ENCODE data around the gene ARHGAP26. TPM values are rescaled to one million over a fixed set of nuclear protein-coding genes. Genes with fewer than 3 reads are reported as not detected.

Gene ARHGAP26
- polyA plus RNA-seq, 3 donors: 26.5 to 56.8 (median 28.7) TPM

DNA sequence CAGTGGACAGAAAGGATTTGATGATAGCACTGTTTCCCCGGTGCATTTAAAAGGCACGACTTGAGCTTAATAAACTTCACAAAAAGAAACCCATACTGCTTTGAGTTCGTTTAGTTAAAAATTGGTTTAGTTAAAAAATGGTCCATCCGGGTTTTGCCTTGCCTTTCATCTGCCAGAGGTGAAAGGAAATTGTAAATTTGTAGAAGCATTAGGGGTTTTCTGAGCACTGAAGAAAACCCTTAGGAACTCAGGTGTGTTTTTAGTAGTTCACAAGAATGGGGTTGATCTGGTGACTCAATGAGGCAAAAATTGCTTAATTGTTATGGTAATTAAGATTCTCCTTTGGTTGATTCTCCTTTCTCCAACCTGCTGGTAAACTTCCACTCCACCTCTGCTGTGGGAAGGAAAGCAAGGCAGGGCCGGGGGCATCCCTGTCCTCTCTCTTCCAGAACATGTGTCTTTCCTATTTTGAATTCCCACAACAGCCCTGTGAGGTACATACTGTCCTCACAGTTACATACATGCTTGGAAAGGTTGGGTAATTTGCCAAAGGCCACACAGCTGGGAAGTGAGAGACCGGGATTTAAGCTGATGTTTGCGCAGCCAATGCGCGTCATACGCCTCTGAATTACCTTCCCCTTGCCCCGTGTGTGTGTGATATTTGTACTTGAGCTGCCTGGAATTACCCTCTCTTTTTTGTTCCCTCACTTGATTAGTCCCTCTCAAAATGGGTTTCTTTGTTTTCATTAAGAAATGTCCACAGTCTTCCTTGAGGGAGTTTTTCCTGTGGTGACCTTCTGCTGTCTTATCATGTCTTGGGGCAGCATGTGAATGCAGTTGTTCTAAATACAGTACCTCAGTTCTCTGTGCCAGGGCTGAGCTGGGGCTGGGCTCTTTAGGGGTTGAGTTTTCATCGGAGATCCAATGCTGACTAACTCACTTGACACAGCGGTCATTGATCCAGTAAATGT lies 94.4 kb downstream of the ARHGAP26 start:
- peaks cover 99% of the 10 kb centered on the region for H3K79me2 ChIP-seq (ENCODE audit: insufficient read depth, low read length)
- H3K4me3 ChIP-seq (replicated peaks in 1 of 3; ENCODE audit: low read depth in 2 of 3, low read length in 3 of 3): no peak overlapping the region
- no peaks in the 10 kb centered on the region for H3K36me3 ChIP-seq (replicated peaks in 1 of 2; ENCODE audit: control insufficient read depth in 1 of 2, insufficient read depth in 2 of 2, low read length in 2 of 2)
- peak overlapping the region in 6 of 7 donors; percentile 27 to 85 (median 58) for H3K27ac Mint-ChIP-seq
- no peaks in the 10 kb centered on the region for H3K27me3 Mint-ChIP-seq (ENCODE audit: low read depth in 3 of 3)
- no peaks in the 10 kb centered on the region for H3K9me3 ChIP-seq (replicated peaks in 1 of 2; ENCODE audit: control insufficient read depth in 1 of 2, insufficient read depth in 1 of 2, low read length in 2 of 2)
- H3K9me3 Mint-ChIP-seq: no peaks in the 10 kb centered on the region
- TF ChIP-seq, protein P1, sequence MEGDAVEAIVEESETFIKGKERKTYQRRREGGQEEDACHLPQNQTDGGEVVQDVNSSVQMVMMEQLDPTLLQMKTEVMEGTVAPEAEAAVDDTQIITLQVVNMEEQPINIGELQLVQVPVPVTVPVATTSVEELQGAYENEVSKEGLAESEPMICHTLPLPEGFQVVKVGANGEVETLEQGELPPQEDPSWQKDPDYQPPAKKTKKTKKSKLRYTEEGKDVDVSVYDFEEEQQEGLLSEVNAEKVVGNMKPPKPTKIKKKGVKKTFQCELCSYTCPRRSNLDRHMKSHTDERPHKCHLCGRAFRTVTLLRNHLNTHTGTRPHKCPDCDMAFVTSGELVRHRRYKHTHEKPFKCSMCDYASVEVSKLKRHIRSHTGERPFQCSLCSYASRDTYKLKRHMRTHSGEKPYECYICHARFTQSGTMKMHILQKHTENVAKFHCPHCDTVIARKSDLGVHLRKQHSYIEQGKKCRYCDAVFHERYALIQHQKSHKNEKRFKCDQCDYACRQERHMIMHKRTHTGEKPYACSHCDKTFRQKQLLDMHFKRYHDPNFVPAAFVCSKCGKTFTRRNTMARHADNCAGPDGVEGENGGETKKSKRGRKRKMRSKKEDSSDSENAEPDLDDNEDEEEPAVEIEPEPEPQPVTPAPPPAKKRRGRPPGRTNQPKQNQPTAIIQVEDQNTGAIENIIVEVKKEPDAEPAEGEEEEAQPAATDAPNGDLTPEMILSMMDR (IDR thresholded peaks at IDR 0.05): no peak
- H3K4me1 ChIP-seq (ENCODE audit: control insufficient read depth in 1 of 2, insufficient read depth in 2 of 2, low read length in 2 of 2): peaks cover 17 to 44% of the 10 kb centered on the region in 2 donors
- peaks cover 100% of the 10 kb centered on the region for H4K20me1 ChIP-seq (ENCODE audit: insufficient read depth, low read length)
- H3K27me3 ChIP-seq (ENCODE audit: control insufficient read depth in 2 of 2, insufficient read depth in 2 of 2, low read length in 2 of 2): no peaks in the 10 kb centered on the region
- no peak for DNase-seq
- WGBS (ENCODE audit: insufficient coverage): 80% methylated on average over 1 of the region's 13 CpGs
- H3K4me2 ChIP-seq (replicated peaks; ENCODE audit: extremely low read depth, low read length, poor library complexity, severe bottlenecking): no peak overlapping the region
- no peak overlapping the region for H3K4me3 Mint-ChIP-seq
- H3K4me1 Mint-ChIP-seq: peaks cover 85% of the 10 kb centered on the region
- peak overlapping the region in 1 of 2 donors; percentile 25 for H3K27ac ChIP-seq (ENCODE audit: low read depth in 1 of 2, low read length in 2 of 2)
- no peak overlapping the region for H2AFZ ChIP-seq (ENCODE audit: insufficient read depth, low read depth, low read length, poor library complexity, severe bottlenecking)
- intact Hi-C loops (cut with micrococcal nuclease): no loop called here
- H3K36me3 Mint-ChIP-seq: peaks cover 7 to 39% of the 10 kb centered on the region in 2 donors
- no peak overlapping the region for H3K9ac ChIP-seq (ENCODE audit: insufficient read depth, low read length, poor library complexity, severe bottlenecking)

DNA sequence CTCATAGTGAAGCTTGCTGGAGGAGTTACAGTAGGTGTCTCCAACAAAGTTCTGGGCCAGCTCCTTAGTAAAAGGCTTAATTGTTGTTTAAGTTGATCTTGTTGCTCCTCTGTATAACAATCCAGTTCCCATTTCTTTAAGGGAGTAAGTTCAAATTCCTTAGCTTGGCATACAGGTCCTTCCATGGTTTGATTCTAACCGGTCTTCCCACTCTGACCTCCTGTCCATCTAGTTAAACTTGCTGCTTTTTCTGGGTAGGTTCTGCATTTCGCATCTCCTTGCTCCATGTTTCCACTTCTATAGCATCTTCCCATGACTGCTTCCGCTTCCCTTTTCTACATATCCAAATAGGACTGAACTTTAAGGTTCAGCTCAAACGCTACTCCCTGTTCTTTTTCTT lies 95.5 kb downstream of the ARHGAP26 start:
- peaks cover 100% of the 10 kb centered on the region for H4K20me1 ChIP-seq (ENCODE audit: insufficient read depth, low read length)
- H3K4me1 ChIP-seq (ENCODE audit: control insufficient read depth in 1 of 2, insufficient read depth in 2 of 2, low read length in 2 of 2): peaks cover 17 to 35% of the 10 kb centered on the region in 2 donors
- Mint-ChIP-seq H3K9me3 (no peaks in the 10 kb centered on the region), H3K27ac (peak overlapping the region in 1 of 7 donors; percentile 3), H3K27me3 (ENCODE audit: low read depth in 3 of 3) (no peaks in the 10 kb centered on the region), H3K36me3 (peaks cover 7 to 42% of the 10 kb centered on the region in 2 donors), H3K4me3 (no peak overlapping the region), H3K4me1 (peaks cover 87% of the 10 kb centered on the region)
- H3K27me3 ChIP-seq (ENCODE audit: control insufficient read depth in 2 of 2, insufficient read depth in 2 of 2, low read length in 2 of 2): no peaks in the 10 kb centered on the region
- H3K4me2 ChIP-seq (replicated peaks; ENCODE audit: extremely low read depth, low read length, poor library complexity, severe bottlenecking): no peak overlapping the region
- no peak overlapping the region for H2AFZ ChIP-seq (ENCODE audit: insufficient read depth, low read depth, low read length, poor library complexity, severe bottlenecking)
- H3K79me2 ChIP-seq (ENCODE audit: insufficient read depth, low read length): peaks cover 99% of the 10 kb centered on the region
- no peak for DNase-seq
- no peaks in the 10 kb centered on the region for H3K9me3 ChIP-seq (replicated peaks in 1 of 2; ENCODE audit: control insufficient read depth in 1 of 2, insufficient read depth in 1 of 2, low read length in 2 of 2)
- intact Hi-C loops (cut with micrococcal nuclease): no loop called here
- peaks cover 0 to 1% of the 10 kb centered on the region in 2 donors for H3K36me3 ChIP-seq (replicated peaks in 1 of 2; ENCODE audit: control insufficient read depth in 1 of 2, insufficient read depth in 2 of 2, low read length in 2 of 2)
- H3K9ac ChIP-seq (ENCODE audit: insufficient read depth, low read length, poor library complexity, severe bottlenecking): no peak overlapping the region
- no peak overlapping the region for H3K27ac ChIP-seq (ENCODE audit: low read depth in 1 of 2, low read length in 2 of 2)
- H3K4me3 ChIP-seq (replicated peaks in 1 of 3; ENCODE audit: low read depth in 2 of 3, low read length in 3 of 3): no peak overlapping the region
- 92% methylated on average over 2 of the region's 4 CpGs for WGBS (ENCODE audit: insufficient coverage)
- TF ChIP-seq, protein P1 (IDR thresholded peaks at IDR 0.05): no peak
